Esophagus squamous epithelium (tissue), 5 donors: ENCODE measurements around the gene BORCS8. TPM values are rescaled to one million over a fixed set of nuclear protein-coding genes. Genes with fewer than 3 reads are reported as not detected.

ENCODE experiments used
- DNase-seq: peaks from one replicate; lab custom pipeline; 2025; lab: John Stamatoyannopoulos, UW
- H3K27ac ChIP-seq, 4 donors: fragments of 200-600 bp; sonication (generic); one replicate each; pipeline ENCODE4 v1.5.1; 2016 to 2019; ENCODE audit warnings: mild to moderate bottlenecking in 1 of 4
- H3K27me3 ChIP-seq, 4 donors: fragments of 200-600 bp; sonication (generic); 1 replicate in 3 of 4; 2 replicates in 1 of 4; pipeline versions ENCODE4 v1.5.1 to v1.6.0; 2017 to 2021; ENCODE audit warnings: antibody characterized with exemption in 1 of 4
- H3K36me3 ChIP-seq, 3 donors: fragments of 200-600 bp; sonication (generic); one replicate each; pipeline ENCODE4 v1.5.1; 2016 to 2019
- H3K4me1 ChIP-seq, 3 donors: fragments of 200-600 bp; sonication (generic); one replicate each; pipeline ENCODE4 v1.5.1; 2017 to 2019
- H3K4me3 ChIP-seq, 4 donors: fragments of 200-600 bp; sonication (generic); 1 replicate in 3 of 4; 2 replicates in 1 of 4; pipeline ENCODE4 v1.5.1; 2016 to 2019; ENCODE audit warnings: mild to moderate bottlenecking in 2 of 4, moderate library complexity in 1 of 4
- H3K9me3 ChIP-seq, 3 donors: fragments of 200-600 bp; sonication (generic); one replicate each; pipeline ENCODE4 v1.5.1; 2016 to 2019
- CTCF ChIP-seq, 6 experiments: fragments of 450-650 bp in 4 of 6; fragments of 200-600 bp in 2 of 6; sonication (generic) in 2 of 6; IDR thresholded peaks; one replicate each; pipeline ENCODE4 v1.5.1; 2016 to 2019; ENCODE audit warnings: antibody characterized with exemption in 6 of 6, mild to moderate bottlenecking in 4 of 6, moderate library complexity in 4 of 6
- POLR2A ChIP-seq, 4 donors: fragments of 450-650 bp; IDR thresholded peaks; one replicate each; pipeline ENCODE4 v1.6.1; 2017; ENCODE audit warnings: antibody characterized with exemption in 4 of 4, mild to moderate bottlenecking in 4 of 4, moderate library complexity in 3 of 4
- WGBS, 2 donors: methylation state at CpG; one replicate each; pipeline ENCODE4 v1.1.5; 2018; 5-methylcytosine and 5-hydroxymethylcytosine counted together
- intact Hi-C: fragments of 100-400 bp; cut with DNase I; formaldehyde crosslinking; loops from one replicate; pipeline ENCODE4 v1.15.0; 2022
- total RNA-seq, 4 donors: library from RNA; depleted of rRNA; stranded (reverse); fragments of >200 nt; gene quantifications; one replicate each; pipeline ENCODE4 v1.1.0, GENCODE V29; 2016
- donor health status: DM: yes; HTN: yes; CAD: no.

The BORCS8 gene
- total RNA-seq, 4 donors from 2014 or later: 8.8 to 15.4 (median 10.9) TPM

GRCh38 chr19:19203012-19203856 is 11.3 kb upstream of the BORCS8 start, which contains the start of gene NR2C2AP:
Gene NR2C2AP, minus strand, starts transcription at chr19:19203414. Its CDS starts 354 bp downstream, at chr19:19203060.
- intact Hi-C loops: no loop called here

GRCh38 chr19:19202707-19203011 is 10.7 kb upstream of the BORCS8 start:
- DNase-seq: no peak
- 11 to 18% methylated on average over 4 to 6 of the region's 11 CpGs for WGBS, 2 donors
- TF ChIP-seq CTCF (IDR thresholded peaks at IDR 0.05) (no peak), POLR2A (IDR thresholded peaks at IDR 0.05) (no peak)
- intact Hi-C loops: no loop called here
- peak overlapping the region; percentile 82 to 93 (median 88) for H3K27ac ChIP-seq
- peaks cover 0 to 15% (median 0%) of the 10 kb centered on the region in 4 donors for H3K27me3 ChIP-seq
- H3K9me3 ChIP-seq: no peaks in the 10 kb centered on the region
- H3K4me1 ChIP-seq: peaks cover 0 to 30% (median 11%) of the 10 kb centered on the region in 3 donors
- H3K36me3 ChIP-seq: peaks cover 8 to 40% (median 14%) of the 10 kb centered on the region in 3 donors
- H3K4me3 ChIP-seq: peak overlapping the region; percentile 50 to 79 (median 68)

More at GRCh38 chr19:19203012-19203856, 11.3 kb upstream of the BORCS8 start, which contains the start of gene NR2C2AP:
- H3K27ac ChIP-seq: peak within 1 kb of the TSS; percentile 82 to 93 (median 88)
- 9 to 18% methylated on average over 20 to 22 of the region's 60 CpGs for WGBS, 2 donors
- DNase-seq: peak; percentile 32
- peaks cover 0 to 21% (median under 1%) of the 10 kb centered on the region in 4 donors for H3K27me3 ChIP-seq
- H3K36me3 ChIP-seq: peaks cover 8 to 35% (median 12%) of the 10 kb centered on the region in 3 donors
- H3K4me3 ChIP-seq: peak within 1 kb of the TSS; percentile 50 to 79 (median 68)
- TF ChIP-seq POLR2A (IDR thresholded peaks at IDR 0.05) (peak in 1 of 4 donors; percentile 8), CTCF (IDR thresholded peaks at IDR 0.05) (peak in 1 of 6 experiments; percentile 6)
- H3K9me3 ChIP-seq: no peaks in the 10 kb centered on the region
- peaks cover 0 to 32% (median 11%) of the 10 kb centered on the region in 3 donors for H3K4me1 ChIP-seq

GRCh38 chr19:19201697-19202630 is 10.0 kb upstream of the BORCS8 start:
- Histone ChIP-seq H3K27me3 (peaks cover 0 to 10% (median 0%) of the 10 kb centered on the region in 4 donors), H3K27ac (peak overlapping the region; percentile 82 to 93 (median 88)), H3K4me3 (peak overlapping the region; percentile 50 to 79 (median 68)), H3K9me3 (no peaks in the 10 kb centered on the region), H3K36me3 (peaks cover 8 to 47% (median 21%) of the 10 kb centered on the region in 3 donors), H3K4me1 (peaks cover 0 to 26% (median 11%) of the 10 kb centered on the region in 3 donors)
- WGBS, 2 donors: 55 to 79% methylated on average over 7 of the region's 19 CpGs
- intact Hi-C loops: no loop called here
- no peak for TF ChIP-seq POLR2A (IDR thresholded peaks at IDR 0.05)
- no peak for TF ChIP-seq CTCF (IDR thresholded peaks at IDR 0.05)
- DNase-seq: no peak

- intact Hi-C loops: no loop called here
These were observed 2.0 kb upstream of the BORCS8 start for GRCh38 chr19:19193926-19194325.

More at GRCh38 chr19:19193926-19194325, 2.0 kb upstream of the BORCS8 start:
- TF ChIP-seq POLR2A (IDR thresholded peaks at IDR 0.05) (no peak), CTCF (IDR thresholded peaks at IDR 0.05) (no peak)
- Histone ChIP-seq H3K4me1 (peaks cover 37 to 52% (median 39%) of the 10 kb centered on the region in 3 donors), H3K9me3 (no peaks in the 10 kb centered on the region), H3K36me3 (peaks cover 0 to 37% (median 19%) of the 10 kb centered on the region in 3 donors), H3K4me3 (peak overlapping the region in 2 of 4 donors; percentile 82 to 85), H3K27me3 (no peaks in the 10 kb centered on the region), H3K27ac (peak overlapping the region; percentile 15 to 99 (median 98))
- DNase-seq: no peak
- 65 to 75% methylated on average over 5 of the region's 5 CpGs for WGBS, 2 donors
